Pancreas (tissue), 10 donors: Measurements from ENCODE around the gene KAZN. TPM values are rescaled to one million over a fixed set of nuclear protein-coding genes. Genes with fewer than 3 reads are reported as not detected.
A peak's percentile ranks its signal among the peaks of the same experiment; 100 is the strongest.

Experiments
- ATAC-seq, 4 donors: fragments of 200-7000 bp; cut with Tn5 transposase; one replicate each; pipeline versions ENCODE4 v1.8.0 to v1.9.1; 2020; ENCODE audit warnings: mild to moderate bottlenecking in 4 of 4, moderate library complexity in 4 of 4
- DNase-seq, 6 donors: peaks; one replicate each; pipeline ENCODE4 v3.0.0-alpha.2; 2020
- FAIRE-seq: peaks from 2 replicates; lab custom pipeline; 2012; peaks lifted over from hg19 to GRCh38; lab: Jason Lieb, UNC
- H3K27ac ChIP-seq, 4 donors: fragments of 200-600 bp; sonication (generic); 1 replicate in 3 of 4; 2 replicates in 1 of 4; pipeline versions ENCODE4 v1.5.0 to v1.8.0; 2020
- H3K27me3 ChIP-seq, 4 donors: fragments of 200-600 bp; one replicate each; pipeline ENCODE4 v1.8.0; 2021
- H3K36me3 ChIP-seq, 3 donors: fragments of 200-600 bp; sonication (generic) in 1 of 3; one replicate each; pipeline versions ENCODE4 v1.5.0 to v1.8.0; 2020 to 2021
- H3K4me1 ChIP-seq, 3 donors: fragments of 200-600 bp; one replicate each; pipeline ENCODE4 v1.8.0; 2021
- H3K4me3 ChIP-seq, 4 donors: fragments of 200-600 bp; sonication (generic) in 2 of 4; one replicate each; pipeline versions ENCODE4 v1.5.0 to v1.8.0; 2020 to 2021
- H3K9me3 ChIP-seq, 4 donors: fragments of 200-600 bp; one replicate each; pipeline ENCODE4 v1.8.0; 2021
- CTCF ChIP-seq, 4 donors: fragments of 200-600 bp; sonication (generic) in 3 of 4; IDR thresholded peaks; one replicate each; pipeline versions ENCODE4 v1.5.0 to v1.8.0; 2021; ENCODE audit warnings: antibody characterized with exemption in 4 of 4
- WGBS, 2 donors: extraction: QIAGEN DNeasy Blood & Tissue Kit; methylation state at CpG; one replicate each; pipeline ENCODE4 v1.1.7; 2013; 5-methylcytosine and 5-hydroxymethylcytosine counted together
- intact Hi-C, 3 donors: fragments of 100-400 bp; cut with DNase I; formaldehyde crosslinking; loops; one replicate each; pipeline versions ENCODE4 v1.11.1 to v1.14.2; 2022
- polyA plus RNA-seq, 2 donors: library from polyadenylated mRNA; stranded (reverse); fragments of 200-250 nt; gene quantifications; one replicate each; pipeline ENCODE4 v1.2.3, GENCODE V29; 2013
- total RNA-seq, 6 donors: library from RNA; stranded (reverse); fragmentation: NEBNext Ultra II Directional in 4 of 6; extraction: Animal tissue kit (Norgen Biotek cat#: 25700) in 4 of 6; gene quantifications; one replicate each; pipeline versions ENCODE4 v1.2.1 to v1.2.4, GENCODE V29; 2021 to 2023
- donor health status: healthy with polysubstance abuse.
- donor health status: DM: no; HTN: no; CAD: no; lungs with moderate emphysema.
- donor health status: DM: no; HTN: no; CAD: no.
- donor health status: control.
- donor health status: control.
- donor health status: Bipolar disorder and iron deficiency.
- donor health status: DM: yes; HTN: yes; CAD: no.
- donor health status: DM: no; HTN: no; CAD: no.
- donor health status: DM: no; HTN: no; CAD: no.
- donor health status: DM: yes; HTN: yes; CAD: no.

The KAZN gene
- total and polyA plus RNA-seq, 8 donors = 2.4 to 6.0 (median 4.1) TPM

DNA sequence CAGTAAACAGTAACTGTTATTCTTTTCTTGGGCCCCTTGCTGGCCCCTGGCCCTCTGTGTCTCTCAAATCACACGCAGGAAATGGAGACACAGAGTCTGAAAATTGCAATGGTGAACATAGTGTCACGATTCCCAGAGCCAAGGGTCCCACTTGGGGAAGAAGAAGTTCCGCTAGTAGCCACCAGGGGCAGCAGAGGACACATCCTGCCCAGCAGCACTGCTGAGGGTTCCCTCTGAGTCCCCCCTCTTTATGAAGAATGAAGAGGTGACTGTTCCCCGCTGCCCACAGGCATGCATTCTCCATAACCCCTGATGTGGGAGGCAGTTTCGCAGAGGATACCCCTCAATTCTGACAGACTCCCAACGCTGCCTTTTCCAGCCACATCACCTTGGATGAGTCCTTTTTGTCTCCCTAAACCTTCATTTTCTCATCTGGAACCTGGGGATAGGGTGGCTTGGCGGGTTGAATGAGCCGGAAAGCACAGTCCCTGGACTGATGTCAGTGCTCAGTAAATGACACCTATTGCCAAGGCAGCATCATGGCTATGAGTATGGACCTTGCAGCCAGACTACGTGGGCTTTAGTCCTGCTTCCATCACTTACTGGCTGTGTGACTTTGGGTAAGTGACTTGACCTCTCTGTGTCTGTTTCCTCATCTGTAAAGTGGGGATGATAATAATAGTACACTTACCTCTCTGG lies 317.0 kb downstream of the KAZN start:
- Histone ChIP-seq H3K36me3 (no peaks in the 10 kb centered on the region), H3K27ac (no peak overlapping the region), H3K27me3 (no peaks in the 10 kb centered on the region), H3K4me1 (no peaks in the 10 kb centered on the region), H3K4me3 (no peak overlapping the region), H3K9me3 (no peaks in the 10 kb centered on the region)
- intact Hi-C loops = no loop called here
- TF ChIP-seq CTCF (IDR thresholded peaks at IDR 0.05) = peak; percentile 90 to 95 (median 90)
- ATAC-seq (peak; percentile 70 to 94 (median 78)), FAIRE-seq (no peak), DNase-seq (peak in 5 of 6 donors; percentile 25 to 81 (median 62))
- WGBS, 2 donors = 32 to 39% methylated on average over 9 of the region's 9 CpGs

DNA sequence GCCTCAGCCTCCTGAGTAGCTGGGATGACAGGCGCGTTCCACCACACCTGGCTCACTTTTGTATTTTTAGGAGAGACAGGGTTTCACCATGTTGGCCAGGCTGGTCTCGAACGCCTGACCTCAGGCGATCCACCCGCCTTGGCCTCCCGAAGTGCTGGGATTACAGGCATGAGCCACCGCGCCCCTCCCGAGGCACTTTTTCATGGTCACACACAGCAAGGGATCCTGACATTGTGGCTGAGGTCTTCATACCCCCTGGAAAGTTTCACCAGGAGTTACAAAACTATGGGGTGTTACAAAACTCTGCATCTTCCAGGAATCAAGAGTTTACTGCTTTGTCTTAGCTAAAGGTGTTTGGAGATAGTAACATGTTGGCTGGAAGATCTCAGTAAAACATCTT lies 320.8 kb downstream of the KAZN start:
- DNase-seq (no peak), ATAC-seq (no peak), FAIRE-seq (no peak)
- intact Hi-C loops = no loop called here
- TF ChIP-seq CTCF (IDR thresholded peaks at IDR 0.05) = no peak
- H3K9me3 ChIP-seq = no peaks in the 10 kb centered on the region
- H3K27me3 ChIP-seq = no peaks in the 10 kb centered on the region
- H3K4me1 ChIP-seq = no peaks in the 10 kb centered on the region
- no peak overlapping the region for H3K4me3 ChIP-seq
- WGBS, 2 donors = 90 to 91% methylated on average over 10 of the region's 10 CpGs
- no peak overlapping the region for H3K27ac ChIP-seq
- H3K36me3 ChIP-seq = no peaks in the 10 kb centered on the region

DNA sequence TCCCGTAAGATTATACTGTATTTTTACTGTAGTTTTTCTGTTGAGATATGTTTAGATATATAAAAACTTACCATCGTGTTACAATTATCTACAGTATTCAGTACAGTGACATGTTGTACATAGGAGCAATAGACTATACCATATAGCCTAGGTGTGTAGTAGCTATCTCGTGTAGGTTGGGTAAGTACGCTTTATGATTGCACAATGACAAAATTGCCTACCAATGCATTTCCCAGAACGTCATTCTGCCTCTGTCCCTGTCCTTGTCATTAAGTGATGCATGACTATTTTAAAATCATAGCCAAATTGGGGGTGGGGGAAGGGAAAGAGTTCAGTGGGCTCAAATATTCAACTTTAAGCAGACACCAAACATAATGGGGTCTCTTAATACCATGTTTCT lies 321.3 kb downstream of the KAZN start:
- intact Hi-C loops = loop anchor here in 1 of 3 donors (5.0 kb wide), 1 partner anchor 108 kb away; no protein-coding TSS in a partner anchor
- TF ChIP-seq CTCF (IDR thresholded peaks at IDR 0.05) = no peak
- no peak for FAIRE-seq

GRCh38 chr1:14921057-14921456 lies 322.6 kb downstream of the KAZN start:
- DNase-seq = no peak
- Histone ChIP-seq H3K9me3 (no peaks in the 10 kb centered on the region), H3K36me3 (no peaks in the 10 kb centered on the region), H3K27ac (no peak overlapping the region), H3K27me3 (no peaks in the 10 kb centered on the region), H3K4me1 (peaks cover 0 to 2% (median 0%) of the 10 kb centered on the region in 3 donors), H3K4me3 (no peak overlapping the region)
- 69 to 70% methylated on average over 7 of the region's 7 CpGs for WGBS, 2 donors
- peak in 1 of 4 donors; percentile 20 for ATAC-seq
- no peak for TF ChIP-seq CTCF (IDR thresholded peaks at IDR 0.05)
- no peak for FAIRE-seq
- intact Hi-C loops = loop anchor here in 1 of 3 donors (5.0 kb wide), 1 partner anchor 106 kb away; no protein-coding TSS in a partner anchor

More for the DNA sequence above, 321.3 kb downstream of the KAZN start:
- no peaks in the 10 kb centered on the region for H3K27me3 ChIP-seq
- H3K27ac ChIP-seq = no peak overlapping the region
- H3K36me3 ChIP-seq = no peaks in the 10 kb centered on the region
- WGBS, 2 donors = 58 to 59% methylated on average over 5 of the region's 5 CpGs
- H3K9me3 ChIP-seq = no peaks in the 10 kb centered on the region
- H3K4me3 ChIP-seq = no peak overlapping the region
- DNase-seq = no peak
- H3K4me1 ChIP-seq = no peaks in the 10 kb centered on the region
- ATAC-seq = no peak
